Spleen (tissue), 11 donors: ENCODE data around the gene ALX4. TPM values are rescaled to one million over a fixed set of nuclear protein-coding genes. Genes with fewer than 3 reads are reported as not detected.

ENCODE experiments used
- DNase-seq: peaks from one replicate; pipeline ENCODE4 v3.0.0-alpha.2; 2020
- H3K27ac ChIP-seq, 8 donors: fragments of 200-600 bp; sonication (generic) in 7 of 8; 1 replicate in 4 of 8; 2 replicates in 4 of 8; pipeline versions ENCODE4 v1.5.0 to v1.8.0; 2016 to 2021; ENCODE audit warnings: inconsistent platforms in 4 of 8, mild to moderate bottlenecking in 4 of 8, moderate library complexity in 1 of 8
- H3K27me3 ChIP-seq, 7 donors: fragments of 200-600 bp; sonication (generic) in 6 of 7; replicated peaks in 1 of 7; 1 replicate in 4 of 7; 2 replicates in 3 of 7; pipeline versions ENCODE4 v1.5.0 to v1.8.0; 2016 to 2021; ENCODE audit warnings: inconsistent platforms in 3 of 7, mild to moderate bottlenecking in 1 of 7
- H3K36me3 ChIP-seq, 6 donors: fragments of 200-600 bp; sonication (generic) in 5 of 6; 1 replicate in 4 of 6; 2 replicates in 2 of 6; pipeline versions ENCODE4 v1.5.0 to v1.8.0; 2016 to 2021; ENCODE audit warnings: inconsistent platforms in 2 of 6
- H3K4me1 ChIP-seq, 6 donors: fragments of 200-600 bp; sonication (generic) in 5 of 6; 1 replicate in 3 of 6; 2 replicates in 3 of 6; pipeline versions ENCODE4 v1.5.0 to v1.8.0; 2016 to 2021; ENCODE audit warnings: inconsistent platforms in 3 of 6
- H3K4me3 ChIP-seq, 8 donors: fragments of 200-600 bp; sonication (generic) in 7 of 8; 1 replicate in 4 of 8; 2 replicates in 4 of 8; pipeline versions ENCODE4 v1.5.0 to v1.8.0; 2016 to 2021; ENCODE audit warnings: inconsistent platforms in 4 of 8, mild to moderate bottlenecking in 4 of 8, moderate library complexity in 2 of 8
- H3K9me3 ChIP-seq, 8 donors: fragments of 200-600 bp; sonication (generic) in 7 of 8; 1 replicate in 4 of 8; 2 replicates in 4 of 8; pipeline versions ENCODE4 v1.5.0 to v1.8.0; 2016 to 2021; ENCODE audit warnings: inconsistent platforms in 4 of 8
- POLR2A ChIP-seq, 3 donors: fragments of 450-650 bp; IDR thresholded peaks; one replicate each; pipeline ENCODE4 v1.5.1; 2017; ENCODE audit warnings: antibody characterized with exemption in 3 of 3, mild to moderate bottlenecking in 1 of 3
- POLR2AphosphoS5 ChIP-seq, 3 donors: sonication (generic); formaldehyde crosslinking; IDR thresholded peaks; one replicate each; pipeline ENCODE4 v1.5.1; 2017; ENCODE audit warnings: antibody characterized with exemption in 3 of 3
- WGBS, 5 donors: extraction: QIAGEN DNeasy Blood & Tissue Kit in 3 of 5; methylation state at CpG; one replicate each; pipeline versions ENCODE4 v1.1.5 to v1.1.7; 2013 to 2018; 5-methylcytosine and 5-hydroxymethylcytosine counted together
- intact Hi-C: fragments of 100-400 bp; cut with DNase I; formaldehyde crosslinking; loops from one replicate; pipeline ENCODE4 v1.15.0; 2023; ENCODE audit warnings: low total_unique reads
- polyA plus RNA-seq, 3 donors: library from polyadenylated mRNA; stranded (reverse); fragments of 200-250 nt; gene quantifications; one replicate each; pipeline ENCODE4 v1.2.1, GENCODE V29; 2013
- total RNA-seq, 7 donors: library from RNA; depleted of rRNA in 3 of 7; stranded (reverse); fragments of >200 nt in 3 of 7; fragmentation: NEBNext Ultra II Directional in 4 of 7; extraction: Animal tissue kit (Norgen Biotek cat#: 25700) in 4 of 7; gene quantifications; one replicate each; pipeline versions ENCODE4 v1.1.0 to v1.2.1, GENCODE V29; 2016 to 2021
- TF ChIP-seq, protein P1 (sequence below), 11 experiments: fragments of 200-600 bp in 7 of 11; fragments of 450-650 bp in 4 of 11; sonication (generic) in 4 of 11; IDR thresholded peaks in 8 of 11; conservative IDR thresholded peaks in 3 of 11; 1 replicate in 7 of 11; 2 replicates in 4 of 11; pipeline versions ENCODE4 v1.4.0 to v1.8.0; 2016 to 2021; ENCODE audit warnings: antibody characterized with exemption in 11 of 11, inconsistent platforms in 4 of 11, mild to moderate bottlenecking in 1 of 11
- donor health status: healthy with polysubstance abuse.
- donor health status: DM: no; HTN: no; CAD: no; lungs with moderate emphysema.
- donor health status: DM: no; HTN: no; CAD: no.
- donor health status: Bipolar disorder and iron deficiency.
- donor health status: healthy.
- donor health status: DM: no; HTN: no; CAD: no.
- donor health status: DM: yes; HTN: yes; CAD: no.

ALX4 gene
- total and polyA plus RNA-seq, 10 donors = 0.11 TPM; not detected in 9

DNA sequence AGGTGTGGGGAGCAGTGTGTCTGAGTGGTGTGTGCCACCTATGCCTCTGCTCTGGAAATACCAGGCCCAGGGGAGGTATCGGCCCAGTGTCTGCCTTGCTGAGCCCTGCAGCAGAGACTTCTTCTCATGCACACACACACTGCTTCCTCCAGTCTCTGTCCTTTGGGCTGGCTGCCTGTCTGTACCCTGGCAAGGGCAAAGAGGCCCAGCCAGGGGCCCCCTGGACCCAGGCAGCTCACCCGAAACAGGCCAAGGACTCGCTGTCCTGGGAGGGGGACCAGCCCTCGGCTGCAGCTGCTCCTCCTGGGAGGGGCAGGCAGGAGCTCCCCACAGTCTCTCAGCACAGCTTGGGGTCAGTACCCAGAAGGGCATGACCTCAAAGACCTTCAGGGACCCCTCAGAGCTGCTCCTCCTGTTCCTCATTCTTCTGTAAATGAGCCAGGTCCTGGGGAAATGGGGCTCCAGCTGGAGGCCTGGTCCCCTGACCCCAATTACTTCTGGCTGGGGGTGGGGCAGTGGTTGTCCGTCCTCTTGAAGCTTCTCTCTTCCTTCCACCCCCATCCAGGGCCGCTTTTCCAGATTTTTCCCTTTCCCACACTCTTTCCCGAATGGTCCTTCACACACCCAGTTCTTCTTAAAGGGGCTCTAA, 24.5 kb upstream of the ALX4 start:
- Histone ChIP-seq H3K27ac (no peak overlapping the region), H3K4me1 (no peaks in the 10 kb centered on the region), H3K4me3 (no peak overlapping the region), H3K36me3 (no peaks in the 10 kb centered on the region), H3K27me3 (peaks cover 0 to 99% (median 40%) of the 10 kb centered on the region in 7 donors), H3K9me3 (no peaks in the 10 kb centered on the region)
- no peak for DNase-seq
- intact Hi-C loops = no loop called here
- WGBS, 5 donors = 32 to 52% (median 36%) methylated on average over 6 to 7 of the region's 7 CpGs
- TF ChIP-seq POLR2AphosphoS5 (IDR thresholded peaks at IDR 0.05) = no peak
- no peak for TF ChIP-seq POLR2A (IDR thresholded peaks at IDR 0.05)
- TF ChIP-seq, protein P1, sequence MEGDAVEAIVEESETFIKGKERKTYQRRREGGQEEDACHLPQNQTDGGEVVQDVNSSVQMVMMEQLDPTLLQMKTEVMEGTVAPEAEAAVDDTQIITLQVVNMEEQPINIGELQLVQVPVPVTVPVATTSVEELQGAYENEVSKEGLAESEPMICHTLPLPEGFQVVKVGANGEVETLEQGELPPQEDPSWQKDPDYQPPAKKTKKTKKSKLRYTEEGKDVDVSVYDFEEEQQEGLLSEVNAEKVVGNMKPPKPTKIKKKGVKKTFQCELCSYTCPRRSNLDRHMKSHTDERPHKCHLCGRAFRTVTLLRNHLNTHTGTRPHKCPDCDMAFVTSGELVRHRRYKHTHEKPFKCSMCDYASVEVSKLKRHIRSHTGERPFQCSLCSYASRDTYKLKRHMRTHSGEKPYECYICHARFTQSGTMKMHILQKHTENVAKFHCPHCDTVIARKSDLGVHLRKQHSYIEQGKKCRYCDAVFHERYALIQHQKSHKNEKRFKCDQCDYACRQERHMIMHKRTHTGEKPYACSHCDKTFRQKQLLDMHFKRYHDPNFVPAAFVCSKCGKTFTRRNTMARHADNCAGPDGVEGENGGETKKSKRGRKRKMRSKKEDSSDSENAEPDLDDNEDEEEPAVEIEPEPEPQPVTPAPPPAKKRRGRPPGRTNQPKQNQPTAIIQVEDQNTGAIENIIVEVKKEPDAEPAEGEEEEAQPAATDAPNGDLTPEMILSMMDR (IDR thresholded peaks at IDR 0.05 in 8 of 11, conservative IDR thresholded peaks at IDR 0.05 in 3 of 11) = no peak

DNA sequence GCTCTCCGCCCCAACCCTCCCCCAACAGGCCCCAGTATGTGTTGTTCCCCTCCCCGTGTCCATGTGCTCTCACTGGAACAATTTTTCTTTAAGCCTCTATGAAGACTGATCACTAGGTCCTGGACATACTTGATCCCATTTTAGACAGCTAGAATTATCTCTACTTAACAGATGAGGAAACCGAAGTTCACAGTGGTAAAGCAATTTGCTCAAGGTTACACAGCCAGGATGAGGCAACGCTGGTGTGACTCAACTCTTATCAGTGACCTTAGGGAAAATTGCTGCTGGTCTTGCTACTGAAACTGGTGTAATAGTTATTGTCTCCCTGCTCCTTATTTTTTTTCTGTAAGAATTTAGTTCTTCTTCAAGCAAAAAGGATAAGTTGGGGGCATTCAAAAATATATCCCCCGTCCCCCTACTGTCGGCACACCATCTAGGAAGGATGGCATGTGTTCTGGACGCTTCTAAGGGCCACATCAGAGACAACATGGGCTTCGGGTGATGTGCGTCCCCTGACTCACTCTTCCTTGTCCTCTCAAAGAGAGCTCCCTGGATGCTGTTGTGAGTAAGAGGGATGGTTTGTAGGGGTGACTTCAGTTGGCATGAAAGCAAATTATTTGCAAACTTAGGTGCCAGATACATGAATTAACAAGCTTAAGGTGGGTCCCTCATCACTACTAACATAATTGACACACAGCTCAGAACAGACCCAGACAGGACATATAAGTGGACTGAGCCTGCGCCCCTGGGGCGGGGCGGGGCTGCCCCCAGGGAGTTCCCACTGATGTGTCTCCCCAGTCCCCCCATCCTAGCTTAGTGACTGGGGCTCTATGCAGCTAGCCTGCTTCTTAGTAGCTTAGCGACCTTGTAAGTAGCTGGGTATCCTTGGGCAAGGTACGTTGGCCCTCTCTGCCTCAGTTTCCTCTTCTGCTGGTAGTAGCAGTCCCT, 23.6 kb upstream of the ALX4 start:
- H3K27me3 ChIP-seq = peaks cover 0 to 99% (median 39%) of the 10 kb centered on the region in 7 donors
- H3K36me3 ChIP-seq = no peaks in the 10 kb centered on the region
- 66 to 80% (median 69%) methylated on average over 11 to 14 of the region's 14 CpGs for WGBS, 5 donors
- intact Hi-C loops = no loop called here
- no peak for DNase-seq
- H3K27ac ChIP-seq = no peak overlapping the region
- TF ChIP-seq, protein P1 (IDR thresholded peaks at IDR 0.05 in 8 of 11, conservative IDR thresholded peaks at IDR 0.05 in 3 of 11) = no peak
- TF ChIP-seq POLR2AphosphoS5 (IDR thresholded peaks at IDR 0.05) = no peak
- no peaks in the 10 kb centered on the region for H3K4me1 ChIP-seq
- no peak overlapping the region for H3K4me3 ChIP-seq
- H3K9me3 ChIP-seq = no peaks in the 10 kb centered on the region

DNA sequence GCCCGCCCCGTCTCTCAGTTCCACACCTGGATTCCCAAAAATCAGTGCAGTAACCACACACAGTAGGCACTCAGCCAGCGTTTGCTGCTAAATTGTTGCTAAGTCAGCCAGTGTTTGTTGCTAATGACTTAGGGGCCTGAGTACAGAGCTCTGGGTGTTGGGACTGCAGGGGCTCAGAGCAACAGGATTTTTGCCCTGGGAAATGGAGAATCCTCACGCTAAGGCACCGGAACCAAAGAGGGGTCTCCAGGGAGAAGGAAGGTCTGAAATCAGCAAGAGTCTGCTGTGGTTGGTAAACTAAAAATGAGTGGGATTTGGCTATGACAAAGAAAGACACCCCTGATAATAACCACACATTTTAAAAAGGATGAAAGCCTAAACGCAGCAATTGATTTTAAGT, 22.7 kb upstream of the ALX4 start:
- DNase-seq = no peak
- no peak overlapping the region for H3K4me3 ChIP-seq
- H3K9me3 ChIP-seq = no peaks in the 10 kb centered on the region
- intact Hi-C loops = no loop called here
- H3K36me3 ChIP-seq = no peaks in the 10 kb centered on the region
- no peak overlapping the region for H3K27ac ChIP-seq
- TF ChIP-seq, protein P1 (IDR thresholded peaks at IDR 0.05 in 8 of 11, conservative IDR thresholded peaks at IDR 0.05 in 3 of 11) = no peak
- TF ChIP-seq POLR2AphosphoS5 (IDR thresholded peaks at IDR 0.05) = no peak
- TF ChIP-seq POLR2A (IDR thresholded peaks at IDR 0.05) = no peak
- WGBS, 5 donors = 55 to 65% (median 60%) methylated on average over 6 of the region's 6 CpGs
- H3K27me3 ChIP-seq = peaks cover 0 to 99% (median 48%) of the 10 kb centered on the region in 7 donors
- no peaks in the 10 kb centered on the region for H3K4me1 ChIP-seq
